ENCODE measurements around the gene CAMKK1. TPM values are rescaled to one million over a fixed set of nuclear protein-coding genes. Genes with fewer than 3 reads are reported as not detected.

CAMKK1 gene
- total RNA-seq, 4 donors from 2014 or later: 2.9 to 8.8 (median 4.4) TPM

DNA sequence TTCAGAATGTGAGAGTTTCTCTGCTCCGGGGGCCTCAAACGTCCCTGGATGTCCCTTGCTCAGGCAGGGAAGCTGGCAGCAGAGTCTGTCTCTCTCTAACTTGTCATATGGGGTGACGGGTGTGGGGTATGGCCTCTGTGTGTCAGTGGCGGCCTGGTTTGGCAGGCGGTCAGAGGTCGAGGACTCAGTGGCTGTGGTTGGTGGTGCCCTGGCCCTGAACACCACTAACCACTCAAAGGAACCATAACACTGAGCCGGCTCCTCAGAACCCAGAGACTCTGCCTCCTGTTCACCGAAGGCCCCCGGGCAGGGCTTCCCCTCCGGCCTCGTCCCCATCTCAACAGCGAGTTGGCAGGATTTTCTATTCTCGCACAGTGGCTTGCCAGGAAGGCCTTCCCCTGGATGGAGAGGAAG lies 22.7 kb upstream of the CAMKK1 start:
- Histone ChIP-seq H3K36me3 (no peaks in the 10 kb centered on the region), H3K27ac (replicated peaks in 1 of 4) (peak overlapping the region; percentile 44 to 82 (median 64)), H3K27me3 (no peaks in the 10 kb centered on the region), H3K9me3 (no peaks in the 10 kb centered on the region), H3K4me1 (peaks cover 16 to 62% (median 49%) of the 10 kb centered on the region in 4 donors), H3K4me3 (peak overlapping the region; percentile 10 to 29 (median 19))
- intact Hi-C loops (cut with DNase I): loop anchor here (2.0 kb wide), 1 partner anchor 89 kb away; no protein-coding TSS in a partner anchor
- 79% methylated on average over 10 of the region's 13 CpGs for WGBS
- no peak for TF ChIP-seq POLR2A (IDR thresholded peaks at IDR 0.05; ENCODE audit: low read depth)
- TF ChIP-seq EP300 (IDR thresholded peaks at IDR 0.05): no peak
- TF ChIP-seq, protein P1, sequence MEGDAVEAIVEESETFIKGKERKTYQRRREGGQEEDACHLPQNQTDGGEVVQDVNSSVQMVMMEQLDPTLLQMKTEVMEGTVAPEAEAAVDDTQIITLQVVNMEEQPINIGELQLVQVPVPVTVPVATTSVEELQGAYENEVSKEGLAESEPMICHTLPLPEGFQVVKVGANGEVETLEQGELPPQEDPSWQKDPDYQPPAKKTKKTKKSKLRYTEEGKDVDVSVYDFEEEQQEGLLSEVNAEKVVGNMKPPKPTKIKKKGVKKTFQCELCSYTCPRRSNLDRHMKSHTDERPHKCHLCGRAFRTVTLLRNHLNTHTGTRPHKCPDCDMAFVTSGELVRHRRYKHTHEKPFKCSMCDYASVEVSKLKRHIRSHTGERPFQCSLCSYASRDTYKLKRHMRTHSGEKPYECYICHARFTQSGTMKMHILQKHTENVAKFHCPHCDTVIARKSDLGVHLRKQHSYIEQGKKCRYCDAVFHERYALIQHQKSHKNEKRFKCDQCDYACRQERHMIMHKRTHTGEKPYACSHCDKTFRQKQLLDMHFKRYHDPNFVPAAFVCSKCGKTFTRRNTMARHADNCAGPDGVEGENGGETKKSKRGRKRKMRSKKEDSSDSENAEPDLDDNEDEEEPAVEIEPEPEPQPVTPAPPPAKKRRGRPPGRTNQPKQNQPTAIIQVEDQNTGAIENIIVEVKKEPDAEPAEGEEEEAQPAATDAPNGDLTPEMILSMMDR (IDR thresholded peaks at IDR 0.05): no peak
- TF ChIP-seq POLR2AphosphoS5 (IDR thresholded peaks at IDR 0.05): no peak
- no peak for DNase-seq (ENCODE audit: extremely low spot score)

DNA sequence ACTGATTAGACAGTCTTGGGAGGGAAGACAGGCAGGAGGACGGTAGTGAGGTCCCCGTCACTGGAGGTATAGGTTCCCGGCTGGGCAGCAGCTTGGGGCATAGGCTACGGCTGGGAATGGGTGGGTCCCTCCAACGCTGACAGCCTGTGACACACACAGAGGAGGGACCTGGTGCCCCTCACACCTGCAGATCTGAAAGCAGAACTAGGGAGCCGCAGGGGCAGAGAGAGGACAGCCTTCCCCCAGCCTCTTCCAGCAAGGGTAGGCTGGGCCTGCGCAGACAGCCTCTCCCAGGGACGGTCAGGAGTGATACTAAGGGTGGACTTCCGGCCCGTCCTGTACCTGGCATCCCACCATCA lies 21.4 kb upstream of the CAMKK1 start:
- intact Hi-C loops (cut with DNase I): loop anchor here (2.0 kb wide), 1 partner anchor 91 kb away; no protein-coding TSS in a partner anchor
- Histone ChIP-seq H3K27me3 (no peaks in the 10 kb centered on the region), H3K4me3 (peak overlapping the region in 3 of 4 donors; percentile 3 to 28 (median 11)), H3K4me1 (peaks cover 16 to 61% (median 47%) of the 10 kb centered on the region in 4 donors), H3K27ac (replicated peaks in 1 of 4) (peak overlapping the region; percentile 20 to 82 (median 68)), H3K36me3 (no peaks in the 10 kb centered on the region), H3K9me3 (no peaks in the 10 kb centered on the region)
- 70% methylated on average over 5 of the region's 10 CpGs for WGBS
- DNase-seq (ENCODE audit: extremely low spot score): no peak
- no peak for TF ChIP-seq POLR2AphosphoS5 (IDR thresholded peaks at IDR 0.05)

DNA sequence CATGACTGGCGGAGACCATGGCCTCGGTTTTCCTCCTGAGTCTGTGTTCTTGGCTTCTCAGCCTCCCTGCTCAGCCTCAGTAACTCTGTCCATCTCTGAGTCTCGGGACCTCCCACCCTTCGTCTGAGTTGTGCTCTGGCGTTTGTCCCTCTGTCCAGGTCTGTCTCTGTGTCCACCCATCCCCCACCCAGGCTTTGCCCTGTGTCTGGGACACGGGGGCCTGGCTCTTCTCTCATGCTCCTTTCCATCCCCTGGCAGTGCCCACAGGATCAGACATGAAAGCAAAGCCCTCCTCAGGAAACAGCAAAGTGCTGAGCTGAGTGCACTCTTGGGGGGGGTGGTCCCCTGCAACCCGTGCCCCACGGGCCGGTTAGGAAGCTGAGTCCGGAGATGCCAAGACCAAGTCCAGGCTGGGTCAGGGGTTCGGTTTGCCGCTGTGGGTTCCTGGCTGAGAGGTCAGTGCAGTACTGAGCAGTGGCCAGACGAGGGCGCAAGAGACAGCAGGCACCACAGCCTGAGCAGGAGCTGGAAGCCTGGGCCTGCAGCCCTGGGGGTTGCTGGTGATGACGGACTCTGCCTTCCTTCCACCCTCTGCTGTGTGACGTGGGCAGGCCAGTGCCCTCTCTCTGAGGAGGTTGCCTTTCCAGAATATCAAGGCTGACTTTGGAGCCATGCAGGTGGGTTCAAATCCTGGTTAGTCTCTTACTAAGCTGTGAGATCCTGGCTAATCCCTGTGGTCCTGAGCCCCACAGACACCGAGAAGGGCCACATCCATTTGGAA lies 20.9 kb upstream of the CAMKK1 start:
- H3K27ac ChIP-seq (replicated peaks in 1 of 4): peak overlapping the region; percentile 20 to 82 (median 68)
- peak in 1 of 2 donors; percentile 50 for TF ChIP-seq POLR2AphosphoS5 (IDR thresholded peaks at IDR 0.05)
- no peak for TF ChIP-seq EP300 (IDR thresholded peaks at IDR 0.05)
- TF ChIP-seq, protein P1 (IDR thresholded peaks at IDR 0.05): peak; percentile 94 to 99 (median 97)
- H3K4me1 ChIP-seq: peaks cover 16 to 56% (median 41%) of the 10 kb centered on the region in 4 donors
- WGBS: 22% methylated on average over 8 of the region's 17 CpGs
- intact Hi-C loops (cut with DNase I): loop anchor here (2.0 kb wide), 1 partner anchor 91 kb away; no protein-coding TSS in a partner anchor
- H3K36me3 ChIP-seq: no peaks in the 10 kb centered on the region
- DNase-seq (ENCODE audit: extremely low spot score): no peak
- H3K4me3 ChIP-seq: peak overlapping the region in 3 of 4 donors; percentile 3 to 28 (median 11)
- H3K27me3 ChIP-seq: no peaks in the 10 kb centered on the region
- H3K9me3 ChIP-seq: no peaks in the 10 kb centered on the region

DNA sequence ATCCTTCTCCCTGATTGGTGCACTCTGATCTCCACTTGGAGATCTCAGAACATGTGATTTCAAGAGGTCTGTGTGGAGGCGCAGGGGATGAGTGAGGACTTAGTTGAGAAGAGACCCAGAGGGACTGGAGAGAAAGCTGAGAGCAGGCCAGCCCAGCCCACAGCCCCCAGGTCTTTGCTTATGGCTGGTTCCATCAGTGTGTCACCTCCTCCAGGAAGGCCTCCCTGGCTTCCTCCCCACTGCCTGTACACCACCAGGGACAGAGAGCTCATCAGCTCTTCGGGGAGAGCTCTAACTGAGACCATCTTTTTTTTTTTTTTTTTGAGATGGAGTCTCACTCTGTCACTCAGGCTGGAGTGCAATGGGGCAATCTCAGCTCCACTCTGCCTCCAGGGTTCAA lies 20.0 kb upstream of the CAMKK1 start:
- Histone ChIP-seq H3K27ac (replicated peaks in 1 of 4) (no peak overlapping the region), H3K36me3 (no peaks in the 10 kb centered on the region), H3K27me3 (no peaks in the 10 kb centered on the region), H3K9me3 (no peaks in the 10 kb centered on the region), H3K4me3 (no peak overlapping the region), H3K4me1 (peaks cover 16 to 50% (median 35%) of the 10 kb centered on the region in 4 donors)
- 92% methylated on average over 2 of the region's 2 CpGs for WGBS
- intact Hi-C loops (cut with DNase I): no loop called here
- no peak for DNase-seq (ENCODE audit: extremely low spot score)
- TF ChIP-seq POLR2AphosphoS5 (IDR thresholded peaks at IDR 0.05) (no peak), EP300 (IDR thresholded peaks at IDR 0.05) (no peak), POLR2A (IDR thresholded peaks at IDR 0.05; ENCODE audit: low read depth) (no peak)
- TF ChIP-seq, protein P1 (IDR thresholded peaks at IDR 0.05): no peak

DNA sequence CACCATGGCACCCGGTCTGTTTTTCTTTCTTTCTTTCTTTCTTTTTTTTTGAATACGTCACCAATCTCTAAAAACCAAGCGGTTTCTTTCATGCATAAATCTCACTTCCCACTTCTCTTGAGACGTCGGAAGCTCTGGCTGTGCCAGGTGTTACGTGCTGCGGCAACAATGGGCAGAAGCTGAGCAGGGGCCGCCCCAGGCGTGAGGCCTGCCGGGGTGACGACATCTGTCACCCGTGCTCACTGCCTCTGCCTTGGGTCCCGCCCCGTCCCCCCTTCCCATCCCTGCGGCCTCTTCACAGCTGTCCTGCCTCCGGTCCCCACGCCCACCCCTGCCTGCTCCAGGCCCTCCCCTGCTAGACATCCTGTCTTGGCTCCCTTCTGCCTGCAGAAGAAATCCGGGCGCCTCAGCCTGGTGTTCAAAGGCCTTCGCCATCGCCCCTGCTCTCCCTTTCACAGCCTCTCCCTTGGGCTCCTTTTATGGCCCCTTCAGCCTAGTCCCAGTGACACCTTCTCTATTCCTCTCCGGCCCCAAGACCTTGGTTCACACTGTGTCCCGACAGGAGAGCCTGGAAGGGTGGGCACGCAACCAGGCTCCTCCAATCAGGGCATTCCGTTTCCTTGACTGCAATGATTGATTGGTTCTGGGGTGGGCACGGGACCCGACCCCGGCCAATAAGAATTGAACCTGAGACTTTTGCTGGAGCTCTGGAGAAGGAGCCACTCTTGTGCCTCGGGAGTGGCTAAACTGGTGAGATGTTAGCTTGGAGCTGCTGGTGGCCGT lies 18.6 kb upstream of the CAMKK1 start:
- no peaks in the 10 kb centered on the region for H3K27me3 ChIP-seq
- intact Hi-C loops (cut with DNase I): no loop called here
- no peaks in the 10 kb centered on the region for H3K9me3 ChIP-seq
- no peak overlapping the region for H3K4me3 ChIP-seq
- H3K4me1 ChIP-seq: peaks cover 3 to 36% (median 21%) of the 10 kb centered on the region in 4 donors
- no peaks in the 10 kb centered on the region for H3K36me3 ChIP-seq
- whole genome bisulfite sequencing: 65% methylated on average over 29 of the region's 30 CpGs
- no peak for TF ChIP-seq POLR2AphosphoS5 (IDR thresholded peaks at IDR 0.05)
- no peak for TF ChIP-seq POLR2A (IDR thresholded peaks at IDR 0.05; ENCODE audit: low read depth)
- TF ChIP-seq, protein P1 (IDR thresholded peaks at IDR 0.05): no peak
- no peak for TF ChIP-seq EP300 (IDR thresholded peaks at IDR 0.05)
- DNase-seq (ENCODE audit: extremely low spot score): no peak
- H3K27ac ChIP-seq (replicated peaks in 1 of 4): peak overlapping the region in 2 of 4 donors; percentile 35 to 39
